ENCODE measurements around the gene ZNF81. TPM values are rescaled to one million over a fixed set of nuclear protein-coding genes. Genes with fewer than 3 reads are reported as not detected.
"Not testable (repeated sequence)": the region's sequence is repeated elsewhere in the genome, so short reads cannot be mapped to it uniquely, and the experiment has no call there.

The ZNF81 gene
- total and polyA plus RNA-seq, 2 of the 13 experiments (the other 11 are each of a cell fraction or from before 2014, with no cell fraction given), result 1.4 to 3.2 TPM

DNA sequence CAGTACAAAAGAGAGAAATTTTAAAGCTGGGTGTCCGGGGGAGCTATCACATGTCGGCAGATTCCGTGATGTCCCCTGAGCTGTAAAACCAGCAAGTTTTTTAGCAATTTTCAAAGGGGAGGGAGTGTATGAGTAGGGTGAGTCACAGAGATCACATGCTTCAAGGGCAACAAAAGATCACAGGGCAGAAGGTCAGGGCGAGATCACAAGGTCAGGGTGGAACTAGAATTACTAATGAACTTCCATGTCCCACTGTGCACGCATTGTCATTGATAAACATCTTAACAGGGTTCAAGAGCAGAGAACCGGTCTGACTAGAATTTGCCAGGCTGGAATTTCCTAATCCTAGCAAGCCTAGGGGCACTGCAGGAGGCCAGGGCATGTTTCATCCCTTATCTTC is 125.1 kb downstream of the ZNF81 start (continued):
- TF ChIP-seq NR2F1 (CRISPR knock-in tag; IDR thresholded peaks at IDR 0.05) (peak; percentile 36 to 79; a peak in 3 of 4 replicates), ESRRA (CRISPR knock-in tag; IDR thresholded peaks at IDR 0.05; ENCODE audit: low read depth) (peak; percentile 36; the same call in 1 of the 2 replicates), NR2F6 (IDR thresholded peaks at IDR 0.05) (peak; percentile 71), NR2F6 (CRISPR knock-in tag; IDR thresholded peaks at IDR 0.05) (peak; percentile 54), SAP130 (CRISPR knock-in tag; IDR thresholded peaks at IDR 0.05; ENCODE audit: low read depth) (0 out of 2 replicates have a peak, but pooled peaks have one; percentile 9)
- TF ChIP-seq, protein P1, sequence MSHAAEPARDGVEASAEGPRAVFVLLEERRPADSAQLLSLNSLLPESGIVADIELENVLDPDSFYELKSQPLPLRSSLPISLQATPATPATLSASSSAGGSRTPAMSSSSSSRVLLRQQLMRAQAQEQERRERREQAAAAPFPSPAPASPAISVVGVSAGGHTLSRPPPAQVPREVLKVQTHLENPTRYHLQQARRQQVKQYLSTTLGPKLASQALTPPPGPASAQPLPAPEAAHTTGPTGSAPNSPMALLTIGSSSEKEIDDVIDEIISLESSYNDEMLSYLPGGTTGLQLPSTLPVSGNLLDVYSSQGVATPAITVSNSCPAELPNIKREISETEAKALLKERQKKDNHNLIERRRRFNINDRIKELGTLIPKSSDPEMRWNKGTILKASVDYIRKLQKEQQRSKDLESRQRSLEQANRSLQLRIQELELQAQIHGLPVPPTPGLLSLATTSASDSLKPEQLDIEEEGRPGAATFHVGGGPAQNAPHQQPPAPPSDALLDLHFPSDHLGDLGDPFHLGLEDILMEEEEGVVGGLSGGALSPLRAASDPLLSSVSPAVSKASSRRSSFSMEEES (CRISPR knock-in tag; IDR thresholded peaks at IDR 0.05), result peak; percentile 55; the same call in 1 of the 2 replicates

DNA sequence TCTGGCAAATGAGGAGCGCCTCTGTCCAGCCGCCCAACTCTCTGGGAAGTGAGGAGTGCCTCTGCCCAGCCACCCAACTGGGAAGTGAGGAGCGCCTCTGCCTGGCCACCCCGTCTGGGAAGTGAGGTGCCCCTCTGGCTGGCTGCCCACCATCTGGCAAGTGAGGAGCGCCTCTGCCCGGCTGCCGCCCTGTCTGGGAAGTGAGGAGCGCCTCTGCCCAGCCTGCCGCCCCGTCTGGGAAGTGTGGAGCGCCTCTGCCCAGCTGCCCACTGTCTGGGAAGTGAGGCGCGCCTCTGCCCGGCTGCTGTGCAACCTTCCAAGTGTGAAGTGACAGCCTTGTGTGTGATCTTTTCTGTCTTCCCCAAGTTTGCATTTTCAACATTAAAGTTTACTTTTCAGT is 128.8 kb downstream of the ZNF81 start:
- H3K4me3 ChIP-seq (replicated peaks in 1 of 3; ENCODE audit: insufficient read depth in 1 of 3, low read depth in 2 of 3, low read length in 3 of 3); H3K9ac ChIP-seq (ENCODE audit: insufficient read depth, low read depth, low read length); CTCF ChIA-PET (ENCODE audit: low intra/inter-chr PET ratio, low total read pairs); H3K9me3 ChIP-seq (ENCODE audit: low read length); H3K4me2 ChIP-seq (ENCODE audit: low read depth, low read length); H3K27ac ChIP-seq (ENCODE audit: extremely low read length, insufficient read depth, low read length); FAIRE-seq; H4K20me1 ChIP-seq (ENCODE audit: insufficient read depth, low read length); H3K27me3 ChIP-seq (ENCODE audit: control insufficient read depth in 1 of 2, insufficient read depth in 2 of 2, low read length in 2 of 2); H2AFZ ChIP-seq (ENCODE audit: low read length); ATAC-seq; H3K36me3 ChIP-seq (replicated peaks in 1 of 2; ENCODE audit: control insufficient read depth in 1 of 2, insufficient read depth in 2 of 2, low read length in 2 of 2); DNase-seq (ENCODE audit: low spot score); POLR2A ChIA-PET; H3K79me2 ChIP-seq (ENCODE audit: insufficient read depth, low read length); BruUV-seq (replicated peaks); H3K4me1 ChIP-seq (ENCODE audit: insufficient read depth, low read length); intact Hi-C loops (cut with micrococcal nuclease; ENCODE audit: unreplicated experiment): not testable (repeated sequence)
- WGBS (ENCODE audit: low lambda C conversion rate), result 94% methylated on average over 3 of the region's 14 CpGs
- in situ Hi-C loops (cut with HindIII; ENCODE audit: extremely low pct_ligation_motif_present, low pct_unique_long_range_greater_than_20kb), result loop anchor here (10.0 kb wide), 1 partner anchor 59 kb away; no protein-coding TSS in a partner anchor

Other genes with a start within 250 kb of the ZNF81 start
- gene SYN1, start 217.0 kb upstream of the ZNF81 start, total RNA-seq (2016; rRNA removed; fragmentation: Illumina TruSeq; extraction: Trizol), result not detected in 2 replicates
- not detected in 2 replicates for gene SYN1, start 217.0 kb upstream of the ZNF81 start, polyA plus RNA-seq (2011; rRNA removed)
- not detected in 2 replicates for gene CFP, start 207.0 kb upstream of the ZNF81 start, total RNA-seq (2016; rRNA removed; fragmentation: Illumina TruSeq; extraction: Trizol)
- gene CFP, start 207.0 kb upstream of the ZNF81 start, polyA plus RNA-seq (2011; rRNA removed), result 0.01 TPM in 1 of 2 replicates, not detected in the other
- gene ELK1, start 186.3 kb upstream of the ZNF81 start, total RNA-seq (2016; rRNA removed; fragmentation: Illumina TruSeq; extraction: Trizol), result 6.9 and 7.2 TPM in 2 replicates
- gene ELK1, start 186.3 kb upstream of the ZNF81 start, polyA plus RNA-seq (2011; rRNA removed), result 4.3 and 4.8 TPM in 2 replicates
- gene UXT, start 177.7 kb upstream of the ZNF81 start, total RNA-seq (2016; rRNA removed; fragmentation: Illumina TruSeq; extraction: Trizol), result 107 and 130 TPM in 2 replicates
- gene UXT, start 177.7 kb upstream of the ZNF81 start, polyA plus RNA-seq (2011; rRNA removed), result 104 and 123 TPM in 2 replicates
- gene ZNF182, start 167.1 kb downstream of the ZNF81 start, total RNA-seq (2016; rRNA removed; fragmentation: Illumina TruSeq; extraction: Trizol), result 4.5 and 4.8 TPM in 2 replicates
- 2.1 TPM in 2 replicates for gene ZNF182, start 167.1 kb downstream of the ZNF81 start, polyA plus RNA-seq (2011; rRNA removed)
- gene SPACA5, start 170.1 kb downstream of the ZNF81 start, total RNA-seq (2016; rRNA removed; fragmentation: Illumina TruSeq; extraction: Trizol), result not detected in 2 replicates
- gene SPACA5, start 170.1 kb downstream of the ZNF81 start, polyA plus RNA-seq (2011; rRNA removed), result not detected in 2 replicates
- not detected in 2 replicates for gene ZNF630, start 234.7 kb downstream of the ZNF81 start, total RNA-seq (2016; rRNA removed; fragmentation: Illumina TruSeq; extraction: Trizol)
- not detected in 2 replicates for gene ZNF630, start 234.7 kb downstream of the ZNF81 start, polyA plus RNA-seq (2011; rRNA removed)